NCI-H510A (cell line): ENCODE data around the gene UCK2.

ENCODE experiments used
- DNase-seq: peaks from one replicate; lab custom pipeline; 2025; lab: John Stamatoyannopoulos, UW

The UCK2 gene

GRCh38 chr1:165938844-165939243 lies 111.4 kb downstream of the UCK2 start:
- DNase-seq, result no peak

- DNase-seq, result no peak
Measured at GRCh38 chr1:165941531-165941930, 114.1 kb downstream of the UCK2 start.

- DNase-seq, result no peak
Measured at GRCh38 chr1:165942062-165942461, 114.6 kb downstream of the UCK2 start.

- DNase-seq, result no peak
Measured at GRCh38 chr1:165942927-165943597, 115.6 kb downstream of the UCK2 start.

GRCh38 chr1:165945911-165946310 lies 118.5 kb downstream of the UCK2 start:
- no peak for DNase-seq

- no peak for DNase-seq
Measured at GRCh38 chr1:165947797-165948455, 120.5 kb downstream of the UCK2 start.

- DNase-seq, result no peak
Measured at GRCh38 chr1:165949335-165950130, 122.1 kb downstream of the UCK2 start.

GRCh38 chr1:165954940-165955339 lies 127.5 kb downstream of the UCK2 start:
- DNase-seq, result no peak

GRCh38 chr1:165958306-165958705 lies 130.9 kb downstream of the UCK2 start:
- no peak for DNase-seq

GRCh38 chr1:165960136-165960535 lies 132.7 kb downstream of the UCK2 start:
- DNase-seq, result no peak

GRCh38 chr1:165960881-165961280 lies 133.5 kb downstream of the UCK2 start:
- DNase-seq, result no peak
